Neural crest cell (in vitro differentiated cells): ENCODE data around the gene APBB1IP. TPM values are rescaled to one million over a fixed set of nuclear protein-coding genes. Genes with fewer than 3 reads are reported as not detected.

Source experiments
- DNase-seq: peaks from one replicate; pipeline ENCODE4 v3.0.0; 2021; ENCODE audit warnings: low read depth, mixed read lengths, low spot score
- H3K27ac Mint-ChIP-seq: one replicate; pipeline ENCODE4 v1.8.0; 2021; ENCODE audit warnings: mild to moderate bottlenecking, mixed read lengths; ENCODE audit not compliant: unreplicated experiment
- H3K27me3 Mint-ChIP-seq: 2 replicates; pipeline ENCODE4 v1.8.0; 2021; ENCODE audit warnings: low read depth, mild to moderate bottlenecking, mixed read lengths
- H3K36me3 Mint-ChIP-seq: 2 replicates; pipeline ENCODE4 v1.8.0; 2021; ENCODE audit warnings: low read depth, mild to moderate bottlenecking, mixed read lengths
- H3K4me1 Mint-ChIP-seq: 2 replicates; pipeline ENCODE4 v1.8.0; 2021; ENCODE audit warnings: mixed read lengths
- H3K4me3 Mint-ChIP-seq: one replicate; pipeline ENCODE4 v1.8.0; 2021; ENCODE audit warnings: mild to moderate bottlenecking, mixed read lengths
- H3K9me3 Mint-ChIP-seq: 2 replicates; pipeline ENCODE4 v1.8.0; 2021; ENCODE audit warnings: mixed read lengths
- CTCF ChIP-seq: fragments of 200-600 bp; sonication (generic); conservative IDR thresholded peaks from 2 replicates; pipeline ENCODE4 v1.5.0; 2021; ENCODE audit warnings: antibody characterized with exemption, mild to moderate bottlenecking
- total RNA-seq: library from RNA; stranded (reverse); gene quantifications from 2 replicates; pipeline ENCODE4 v1.2.1, GENCODE V29; 2021

The APBB1IP gene
- total RNA-seq, 1 donor from 2014 or later = not detected

GRCh38 chr10:26509307-26509706, 71.2 kb downstream of the APBB1IP start:
- H3K9me3 Mint-ChIP-seq = no peaks in the 10 kb centered on the region
- H3K27ac Mint-ChIP-seq = no peak overlapping the region
- H3K36me3 Mint-ChIP-seq = no peaks in the 10 kb centered on the region
- no peaks in the 10 kb centered on the region for H3K27me3 Mint-ChIP-seq
- no peak for DNase-seq
- H3K4me1 Mint-ChIP-seq = no peaks in the 10 kb centered on the region
- no peak overlapping the region for H3K4me3 Mint-ChIP-seq
- no peak for TF ChIP-seq CTCF

GRCh38 chr10:26513101-26513500, 75.0 kb downstream of the APBB1IP start:
- no peak overlapping the region for H3K27ac Mint-ChIP-seq
- peaks cover 14% of the 10 kb centered on the region for H3K4me1 Mint-ChIP-seq
- H3K4me3 Mint-ChIP-seq = no peak overlapping the region
- TF ChIP-seq CTCF = no peak
- H3K36me3 Mint-ChIP-seq = no peaks in the 10 kb centered on the region
- no peaks in the 10 kb centered on the region for H3K27me3 Mint-ChIP-seq
- H3K9me3 Mint-ChIP-seq = no peaks in the 10 kb centered on the region
- DNase-seq = no peak

- DNase-seq = no peak
- Mint-ChIP-seq H3K36me3 (peaks cover 3% of the 10 kb centered on the region), H3K27me3 (no peaks in the 10 kb centered on the region), H3K4me3 (no peak overlapping the region), H3K4me1 (peaks cover 14% of the 10 kb centered on the region), H3K9me3 (peaks cover 11% of the 10 kb centered on the region), H3K27ac (no peak overlapping the region)
- no peak for TF ChIP-seq CTCF
Observed at GRCh38 chr10:26516540-26517101, 78.5 kb downstream of the APBB1IP start.

- peaks cover 11% of the 10 kb centered on the region for H3K9me3 Mint-ChIP-seq
- H3K4me3 Mint-ChIP-seq = no peak overlapping the region
- no peak for DNase-seq
- H3K27ac Mint-ChIP-seq = peak overlapping the region; percentile 31
- H3K4me1 Mint-ChIP-seq = peaks cover 14% of the 10 kb centered on the region
- no peaks in the 10 kb centered on the region for H3K27me3 Mint-ChIP-seq
- H3K36me3 Mint-ChIP-seq = peaks cover 3% of the 10 kb centered on the region
- TF ChIP-seq CTCF = no peak
Observed at GRCh38 chr10:26517141-26517867, 79.2 kb downstream of the APBB1IP start.

GRCh38 chr10:26519803-26520202, 81.7 kb downstream of the APBB1IP start:
- Mint-ChIP-seq H3K27me3 (no peaks in the 10 kb centered on the region), H3K9me3 (peaks cover 11% of the 10 kb centered on the region), H3K4me1 (peaks cover 14% of the 10 kb centered on the region), H3K4me3 (no peak overlapping the region), H3K27ac (no peak overlapping the region), H3K36me3 (peaks cover 3% of the 10 kb centered on the region)
- TF ChIP-seq CTCF = no peak
- DNase-seq = no peak
